ENCODE measurements around the gene IGFBP5. TPM values are rescaled to one million over a fixed set of nuclear protein-coding genes. Genes with fewer than 3 reads are reported as not detected.
A peak's percentile ranks its signal among the peaks of the same experiment; 100 is the strongest.

Gene IGFBP5
- 100 to 1,000 TPM; 169 to 554 TPM for total RNA-seq

- no peaks in the 10 kb centered on the region for H3K36me3 ChIP-seq
- TF ChIP-seq CTCF (IDR thresholded peaks at IDR 0.05) = peak in 1 of 2 donors; percentile 50
- H3K9me3 ChIP-seq = no peaks in the 10 kb centered on the region
- peak; percentile 92 for DNase-seq (ENCODE audit: low spot score)
- H3K27me3 ChIP-seq = no peaks in the 10 kb centered on the region
- peak within 1 kb of the TSS; percentile 44 to 62 for H3K4me3 ChIP-seq
- H3K27ac ChIP-seq = peak within 1 kb of the TSS; percentile 78 to 92
- H3K4me1 ChIP-seq = peaks cover 0 to 77% of the 10 kb centered on the region in 2 donors
Measured at GRCh38 chr2:216695401-216695821, at the start of gene IGFBP5. Gene IGFBP5 (minus strand): TSS chr2:216695549. CDS start chr2:216694775, 774 bp downstream.

- Histone ChIP-seq H3K27ac (no peak overlapping the region), H3K4me3 (no peak overlapping the region), H3K4me1 (peaks cover 0 to 12% of the 10 kb centered on the region in 2 donors)
Measured at GRCh38 chr2:216743781-216744180, 48.4 kb upstream of the IGFBP5 start.

GRCh38 chr2:216742411-216742810 lies 47.1 kb upstream of the IGFBP5 start:
- no peaks in the 10 kb centered on the region for H3K36me3 ChIP-seq
- peak overlapping the region in 1 of 2 donors; percentile 10 for H3K27ac ChIP-seq
- no peak for DNase-seq (ENCODE audit: low spot score)
- H3K4me1 ChIP-seq = peaks cover 0 to 12% of the 10 kb centered on the region in 2 donors
- TF ChIP-seq CTCF (IDR thresholded peaks at IDR 0.05) = no peak
- H3K9me3 ChIP-seq = no peaks in the 10 kb centered on the region
- no peak overlapping the region for H3K4me3 ChIP-seq
- no peaks in the 10 kb centered on the region for H3K27me3 ChIP-seq

More at GRCh38 chr2:216743781-216744180, 48.4 kb upstream of the IGFBP5 start:
- no peak for DNase-seq (ENCODE audit: low spot score)
- H3K9me3 ChIP-seq = no peaks in the 10 kb centered on the region
- no peaks in the 10 kb centered on the region for H3K36me3 ChIP-seq
- no peak for TF ChIP-seq CTCF (IDR thresholded peaks at IDR 0.05)
- H3K27me3 ChIP-seq = no peaks in the 10 kb centered on the region

GRCh38 chr2:216741223-216741593 lies 45.9 kb upstream of the IGFBP5 start:
- TF ChIP-seq CTCF (IDR thresholded peaks at IDR 0.05) = no peak
- H3K36me3 ChIP-seq = no peaks in the 10 kb centered on the region
- no peak for DNase-seq (ENCODE audit: low spot score)
- H3K9me3 ChIP-seq = no peaks in the 10 kb centered on the region
- H3K4me3 ChIP-seq = no peak overlapping the region
- H3K27me3 ChIP-seq = no peaks in the 10 kb centered on the region
- no peak overlapping the region for H3K27ac ChIP-seq
- peaks cover 0 to 12% of the 10 kb centered on the region in 2 donors for H3K4me1 ChIP-seq

- Histone ChIP-seq H3K27me3 (no peaks in the 10 kb centered on the region), H3K36me3 (no peaks in the 10 kb centered on the region), H3K27ac (peak overlapping the region in 1 of 2 donors; percentile 23), H3K4me1 (peaks cover 0 to 12% of the 10 kb centered on the region in 2 donors), H3K9me3 (no peaks in the 10 kb centered on the region), H3K4me3 (no peak overlapping the region)
- DNase-seq (ENCODE audit: low spot score) = no peak
- no peak for TF ChIP-seq CTCF (IDR thresholded peaks at IDR 0.05)
Measured at GRCh38 chr2:216740557-216741222, 45.3 kb upstream of the IGFBP5 start.

GRCh38 chr2:216739035-216739434 lies 43.7 kb upstream of the IGFBP5 start:
- no peaks in the 10 kb centered on the region for H3K9me3 ChIP-seq
- no peak overlapping the region for H3K4me3 ChIP-seq
- H3K4me1 ChIP-seq = peaks cover 0 to 12% of the 10 kb centered on the region in 2 donors
- no peaks in the 10 kb centered on the region for H3K27me3 ChIP-seq
- no peaks in the 10 kb centered on the region for H3K36me3 ChIP-seq
- TF ChIP-seq CTCF (IDR thresholded peaks at IDR 0.05) = no peak
- H3K27ac ChIP-seq = no peak overlapping the region
- peak; percentile 32 for DNase-seq (ENCODE audit: low spot score)
